Central memory CD4-positive, alpha-beta T cell (primary cell): ENCODE measurements around the gene ALB.

Experiments used
- DNase-seq: peaks from one replicate; pipeline ENCODE4 v3.0.0; 2022

ALB gene

GRCh38 chr4:73432169-73433000 lies 28.3 kb downstream of the ALB start:
- DNase-seq, result no peak

GRCh38 chr4:73433140-73433539 lies 29.1 kb downstream of the ALB start:
- DNase-seq, result no peak

- no peak for DNase-seq
Measured at GRCh38 chr4:73434311-73434710, 30.2 kb downstream of the ALB start.

- DNase-seq, result no peak
Measured at GRCh38 chr4:73435984-73436383, 31.9 kb downstream of the ALB start, which contains the start of gene AFP. TSS of gene AFP (plus strand) at chr4:73436221. CDS start at chr4:73436263, 42 bp downstream.

- DNase-seq, result no peak
Measured at GRCh38 chr4:73436674-73437557, 32.8 kb downstream of the ALB start.

GRCh38 chr4:73437558-73437956 lies 33.5 kb downstream of the ALB start:
- no peak for DNase-seq

GRCh38 chr4:73438048-73438447 lies 34.0 kb downstream of the ALB start:
- no peak for DNase-seq

- no peak for DNase-seq
Measured at GRCh38 chr4:73438582-73439215, 34.6 kb downstream of the ALB start.

- DNase-seq, result no peak
Measured at GRCh38 chr4:73439445-73439844, 35.4 kb downstream of the ALB start.

GRCh38 chr4:73439991-73440390 lies 35.9 kb downstream of the ALB start:
- DNase-seq, result no peak

- DNase-seq, result no peak
Measured at GRCh38 chr4:73440653-73441052, 36.6 kb downstream of the ALB start.

- no peak for DNase-seq
Measured at GRCh38 chr4:73442275-73442674, 38.2 kb downstream of the ALB start.

- no peak for DNase-seq
Measured at GRCh38 chr4:73443224-73443623, 39.1 kb downstream of the ALB start.

GRCh38 chr4:73445383-73446335 lies 41.6 kb downstream of the ALB start:
- no peak for DNase-seq

- DNase-seq, result no peak
Measured at GRCh38 chr4:73446336-73446938, 42.4 kb downstream of the ALB start.

- DNase-seq, result no peak
Measured at GRCh38 chr4:73447671-73448070, 43.6 kb downstream of the ALB start.

- DNase-seq, result no peak
Measured at GRCh38 chr4:73448448-73449203, 44.5 kb downstream of the ALB start.

- DNase-seq, result no peak
Measured at GRCh38 chr4:73450398-73451004, 46.4 kb downstream of the ALB start.

- DNase-seq, result no peak
Measured at GRCh38 chr4:73451404-73451803, 47.3 kb downstream of the ALB start.

GRCh38 chr4:73451981-73452747 lies 48.1 kb downstream of the ALB start:
- no peak for DNase-seq
